ENCODE results near the gene CARD18. TPM values are rescaled to one million over a fixed set of nuclear protein-coding genes. Genes with fewer than 3 reads are reported as not detected.

CARD18 gene
- polyA plus RNA-seq, 3 donors, result not detected

DNA sequence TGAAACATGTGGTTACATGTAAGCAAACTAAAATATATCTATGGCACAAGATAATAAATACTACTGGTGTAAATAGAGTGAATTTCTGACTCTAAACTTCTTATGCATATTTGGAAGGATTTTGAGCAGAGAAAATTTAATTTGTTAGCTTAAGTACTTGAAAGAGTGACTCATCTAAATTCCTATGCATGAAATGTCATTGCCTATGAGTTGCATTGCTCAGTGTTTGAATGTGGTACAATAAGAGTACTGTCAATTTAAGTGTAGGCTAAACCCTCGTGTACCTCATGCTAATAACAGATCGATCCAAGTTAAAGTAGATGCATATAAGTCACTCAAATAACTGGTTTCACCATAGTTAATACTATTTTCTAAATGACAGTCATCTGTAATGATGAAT is 5.3 kb upstream of the CARD18 start:
- intact Hi-C loops (cut with micrococcal nuclease), result no loop called here
- no peak overlapping the region for H3K27ac Mint-ChIP-seq
- no peaks in the 10 kb centered on the region for H3K36me3 ChIP-seq (replicated peaks in 1 of 2; ENCODE audit: control insufficient read depth in 1 of 2, insufficient read depth in 2 of 2, low read length in 2 of 2)
- H3K4me3 Mint-ChIP-seq, result no peak overlapping the region
- TF ChIP-seq CTCF (IDR thresholded peaks at IDR 0.05), result no peak
- no peak for DNase-seq
- WGBS (ENCODE audit: insufficient coverage), result no CpG with 5 or more reads among the region's 2 CpGs
- no peaks in the 10 kb centered on the region for H3K9me3 Mint-ChIP-seq
- H3K4me2 ChIP-seq (replicated peaks; ENCODE audit: extremely low read depth, low read length, poor library complexity, severe bottlenecking), result no peak overlapping the region
- H3K4me1 ChIP-seq (ENCODE audit: control insufficient read depth in 1 of 2, insufficient read depth in 2 of 2, low read length in 2 of 2), result no peaks in the 10 kb centered on the region
- peaks cover 3% of the 10 kb centered on the region for H3K4me1 Mint-ChIP-seq
- H3K36me3 Mint-ChIP-seq, result no peaks in the 10 kb centered on the region
- H4K20me1 ChIP-seq (ENCODE audit: insufficient read depth, low read length), result no peaks in the 10 kb centered on the region
- H3K27ac ChIP-seq (ENCODE audit: low read depth in 1 of 2, low read length in 2 of 2), result no peak overlapping the region
- H3K9ac ChIP-seq (ENCODE audit: insufficient read depth, low read length, poor library complexity, severe bottlenecking), result no peak overlapping the region
- H2AFZ ChIP-seq (ENCODE audit: insufficient read depth, low read depth, low read length, poor library complexity, severe bottlenecking), result no peak overlapping the region
- no peaks in the 10 kb centered on the region for H3K79me2 ChIP-seq (ENCODE audit: insufficient read depth, low read length)
- H3K9me3 ChIP-seq (replicated peaks in 1 of 2; ENCODE audit: control insufficient read depth in 1 of 2, insufficient read depth in 1 of 2, low read length in 2 of 2), result no peaks in the 10 kb centered on the region
- H3K27me3 ChIP-seq (ENCODE audit: control insufficient read depth in 2 of 2, insufficient read depth in 2 of 2, low read length in 2 of 2), result no peaks in the 10 kb centered on the region
- peaks cover 0 to 4% (median 1%) of the 10 kb centered on the region in 3 donors for H3K27me3 Mint-ChIP-seq (ENCODE audit: low read depth in 3 of 3)
- no peak overlapping the region for H3K4me3 ChIP-seq (replicated peaks in 1 of 3; ENCODE audit: low read depth in 2 of 3, low read length in 3 of 3)

GRCh38 chr11:105142167-105142566 is 2.6 kb upstream of the CARD18 start:
- no peak overlapping the region for H3K4me3 Mint-ChIP-seq
- no peak for DNase-seq
- H3K4me1 Mint-ChIP-seq, result peaks cover 3% of the 10 kb centered on the region
- no peaks in the 10 kb centered on the region for H3K9me3 ChIP-seq (replicated peaks in 1 of 2; ENCODE audit: control insufficient read depth in 1 of 2, insufficient read depth in 1 of 2, low read length in 2 of 2)
- H3K9me3 Mint-ChIP-seq, result peaks cover 0 to 3% (median 0%) of the 10 kb centered on the region in 7 donors
- H3K27ac ChIP-seq (ENCODE audit: low read depth in 1 of 2, low read length in 2 of 2), result no peak overlapping the region
- no peak for TF ChIP-seq CTCF (IDR thresholded peaks at IDR 0.05)
- H3K27ac Mint-ChIP-seq, result no peak overlapping the region
- no peaks in the 10 kb centered on the region for H3K36me3 Mint-ChIP-seq
- H3K4me2 ChIP-seq (replicated peaks; ENCODE audit: extremely low read depth, low read length, poor library complexity, severe bottlenecking), result no peak overlapping the region
- no CpG with 5 or more reads among the region's 1 CpG for WGBS (ENCODE audit: insufficient coverage)
- H3K4me3 ChIP-seq (replicated peaks in 1 of 3; ENCODE audit: low read depth in 2 of 3, low read length in 3 of 3), result no peak overlapping the region
- H3K79me2 ChIP-seq (ENCODE audit: insufficient read depth, low read length), result no peaks in the 10 kb centered on the region
- H4K20me1 ChIP-seq (ENCODE audit: insufficient read depth, low read length), result no peaks in the 10 kb centered on the region
- peaks cover 0 to 5% (median 1%) of the 10 kb centered on the region in 3 donors for H3K27me3 Mint-ChIP-seq (ENCODE audit: low read depth in 3 of 3)
- no peaks in the 10 kb centered on the region for H3K4me1 ChIP-seq (ENCODE audit: control insufficient read depth in 1 of 2, insufficient read depth in 2 of 2, low read length in 2 of 2)
- H2AFZ ChIP-seq (ENCODE audit: insufficient read depth, low read depth, low read length, poor library complexity, severe bottlenecking), result no peak overlapping the region
- H3K36me3 ChIP-seq (replicated peaks in 1 of 2; ENCODE audit: control insufficient read depth in 1 of 2, insufficient read depth in 2 of 2, low read length in 2 of 2), result no peaks in the 10 kb centered on the region
- no peak overlapping the region for H3K9ac ChIP-seq (ENCODE audit: insufficient read depth, low read length, poor library complexity, severe bottlenecking)
- intact Hi-C loops (cut with micrococcal nuclease), result no loop called here
- H3K27me3 ChIP-seq (ENCODE audit: control insufficient read depth in 2 of 2, insufficient read depth in 2 of 2, low read length in 2 of 2), result no peaks in the 10 kb centered on the region
